DMS114 treated with DMSO at 0.1 percent for 48 hours (cell line): ENCODE measurements around the gene GALNT8.
"Not testable (repeated sequence)": the region's sequence is repeated elsewhere in the genome, so short reads cannot be mapped to it uniquely, and the experiment has no call there.

ENCODE experiments used
- DNase-seq: peaks from one replicate; lab custom pipeline; 2025; ENCODE audit not compliant: unreplicated experiment; lab: John Stamatoyannopoulos, UW

The GALNT8 gene

DNA sequence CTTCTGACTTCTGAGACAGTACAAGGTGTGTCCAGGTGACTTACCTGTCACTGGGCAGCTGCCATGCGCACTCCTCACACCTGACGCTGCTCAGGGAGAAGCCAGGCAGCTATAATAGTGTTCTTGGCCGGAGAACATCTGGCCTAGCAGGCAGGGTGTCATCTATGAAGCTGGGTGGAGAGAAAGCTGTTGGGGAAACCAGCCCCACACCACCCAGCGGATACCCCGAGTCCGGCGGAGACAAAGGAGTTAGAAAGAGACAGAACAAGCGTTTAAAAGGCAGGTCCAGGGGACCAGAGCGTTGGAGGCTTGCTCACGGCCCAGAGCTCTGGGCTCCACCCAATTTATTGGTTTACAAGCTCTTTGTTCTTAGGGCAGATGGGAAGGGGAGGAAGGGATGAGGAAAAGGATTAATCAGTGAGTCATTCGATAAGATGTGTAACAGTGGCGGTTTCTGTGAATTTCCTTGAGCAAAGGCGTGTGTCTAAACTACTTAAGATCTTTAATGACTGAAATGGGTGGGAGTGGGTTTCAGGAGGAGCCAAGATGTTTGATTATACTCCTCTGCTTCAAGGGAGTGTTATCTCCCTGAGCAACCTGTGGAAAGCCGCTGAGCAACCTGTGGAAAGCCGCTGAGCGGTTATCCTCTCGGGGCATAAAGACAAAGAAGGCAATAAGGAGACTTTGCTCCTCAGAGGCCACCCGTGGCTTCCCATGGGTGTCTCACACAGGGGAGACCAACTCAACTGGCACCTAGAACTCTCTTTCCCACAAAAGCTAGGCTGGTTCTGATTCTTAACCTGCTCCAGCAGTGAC lies at the start of gene GALNT8:
Gene GALNT8, plus strand, starts transcription at position 580 of the 816 bp plus-strand sequence. CDS start 278 bp downstream, outside the sequence.
- no peak for DNase-seq

DNA sequence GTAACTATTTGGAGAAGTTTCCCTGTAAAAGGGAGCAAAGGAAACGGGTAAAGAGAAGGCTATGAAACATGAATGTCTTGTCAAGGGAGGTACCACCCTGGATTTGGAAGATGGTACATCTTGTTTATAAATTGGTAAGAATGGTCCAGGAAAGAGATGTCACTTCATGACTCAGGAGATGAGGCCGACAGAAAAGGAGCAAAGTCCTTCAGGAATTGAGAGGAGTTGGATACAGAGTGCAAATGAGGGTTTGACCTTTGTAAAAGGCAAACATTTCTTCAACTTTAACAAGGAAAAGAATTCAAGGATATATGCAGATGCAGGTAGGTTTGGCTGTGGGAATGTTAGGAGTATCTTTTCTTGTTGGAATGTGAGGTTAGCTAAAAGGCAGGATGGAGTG lies 40.5 kb upstream of the GALNT8 start:
- DNase-seq = no peak

DNA sequence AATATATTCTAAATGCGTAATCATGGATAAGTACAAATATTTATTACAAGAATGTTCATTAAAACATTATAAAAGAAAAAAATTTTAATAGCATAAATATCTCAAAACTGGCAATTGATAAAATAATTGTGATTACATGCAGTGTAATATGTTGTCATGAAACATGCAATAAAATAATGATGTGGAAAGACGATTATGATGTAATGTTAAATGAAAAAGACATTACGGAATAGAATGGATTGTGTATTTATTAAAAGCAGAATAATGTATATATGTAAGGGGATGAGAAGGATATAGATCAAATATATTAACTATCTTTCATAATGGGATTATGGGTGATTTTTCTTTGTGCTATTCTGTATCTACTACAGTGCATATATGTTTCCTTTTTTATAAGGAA lies 38.5 kb upstream of the GALNT8 start:
- DNase-seq = no peak

DNA sequence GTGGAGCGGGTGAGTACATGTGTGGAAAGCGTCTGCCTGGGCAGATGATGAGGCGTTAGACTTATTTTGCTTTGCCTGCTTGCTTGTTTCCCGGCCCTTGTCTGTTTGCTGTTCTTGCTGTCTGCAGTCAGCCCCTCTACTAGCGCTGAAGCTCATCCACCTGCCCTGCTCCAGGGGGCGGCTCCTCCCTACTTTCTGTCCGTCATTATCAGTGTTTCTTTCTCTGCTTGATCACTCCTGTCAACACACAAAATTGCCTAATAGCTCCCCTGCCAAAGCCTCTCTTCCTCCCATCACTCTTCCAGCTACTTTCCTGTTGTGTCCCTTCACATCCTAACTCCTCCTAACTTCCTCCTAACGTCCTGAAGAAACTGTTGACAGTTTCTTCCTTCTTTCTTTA lies 34.9 kb upstream of the GALNT8 start:
- no peak for DNase-seq

DNA sequence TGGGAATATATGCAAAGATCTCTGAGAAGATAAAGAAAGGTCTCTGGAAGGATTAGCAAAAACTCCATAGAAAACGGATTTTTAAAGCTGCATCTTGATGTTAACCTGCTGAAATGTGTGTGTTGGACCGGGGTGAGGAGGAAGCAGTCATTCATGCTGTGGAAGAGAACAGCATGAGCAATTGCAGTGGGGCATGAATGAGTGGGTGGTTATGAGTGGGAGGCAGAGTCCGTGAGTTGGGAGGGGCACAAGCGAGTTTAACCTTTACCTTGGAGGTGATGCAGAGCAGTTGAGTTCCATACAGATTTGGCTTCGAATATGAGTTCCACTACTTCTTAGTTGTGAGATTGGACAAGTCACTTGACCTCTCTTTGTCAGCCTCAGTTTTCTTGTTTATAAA lies 29.4 kb upstream of the GALNT8 start:
- DNase-seq = no peak

DNA sequence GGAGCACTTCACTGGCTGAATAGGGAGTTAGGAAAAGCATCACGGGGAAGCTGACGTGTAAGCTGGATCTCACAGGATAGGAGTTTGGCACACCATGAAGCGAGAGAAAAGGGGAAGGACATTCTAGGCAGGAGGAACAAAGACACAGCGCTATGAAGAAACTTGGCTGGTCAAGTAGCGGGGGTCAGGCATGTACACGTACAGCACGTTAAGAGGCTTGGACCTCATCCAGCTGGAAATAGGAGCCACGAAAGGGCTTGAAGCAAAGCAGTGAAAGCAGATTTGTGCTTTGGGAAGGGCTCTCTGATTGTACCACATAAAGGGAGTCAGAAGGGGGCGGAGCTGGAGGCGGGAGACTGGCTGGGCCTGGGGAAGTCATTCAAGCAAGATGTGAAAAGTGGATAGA lies 19.6 kb upstream of the GALNT8 start:
- DNase-seq = no peak

GRCh38 chr12:4701395-4702190 lies 18.6 kb upstream of the GALNT8 start:
- DNase-seq = no peak

- no peak for DNase-seq
Observed at GRCh38 chr12:4703676-4704075, 16.5 kb upstream of the GALNT8 start.

DNA sequence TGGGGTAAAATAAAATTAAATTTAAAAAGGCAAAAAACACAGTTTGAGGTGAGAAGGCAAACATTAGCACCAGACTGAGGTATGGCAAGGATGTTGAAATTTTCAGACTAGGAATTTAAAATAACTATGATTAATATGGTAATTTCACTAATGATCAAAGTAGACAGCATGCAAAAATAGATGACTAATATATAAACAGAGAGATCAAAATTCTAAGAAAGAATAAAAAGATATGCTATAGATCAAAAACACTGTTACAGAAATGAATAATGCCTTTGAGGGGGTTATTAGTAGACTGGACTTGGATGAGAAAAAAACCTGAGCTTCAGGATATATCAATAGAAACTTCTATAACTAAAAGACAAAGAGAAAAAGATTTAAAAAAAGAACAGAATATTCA lies 14.4 kb upstream of the GALNT8 start:
- DNase-seq = no peak

- no peak for DNase-seq
Observed at GRCh38 chr12:4707306-4707705, 12.9 kb upstream of the GALNT8 start.

GRCh38 chr12:4710113-4710512 lies 10.1 kb upstream of the GALNT8 start:
- DNase-seq = no peak

- no peak for DNase-seq
Observed at GRCh38 chr12:4714879-4715278, 5.3 kb upstream of the GALNT8 start.

GRCh38 chr12:4717806-4718205 lies 2.4 kb upstream of the GALNT8 start:
- DNase-seq = no peak

GRCh38 chr12:4720637-4720995 lies 416 bp downstream of the GALNT8 start:
- DNase-seq = no peak

DNA sequence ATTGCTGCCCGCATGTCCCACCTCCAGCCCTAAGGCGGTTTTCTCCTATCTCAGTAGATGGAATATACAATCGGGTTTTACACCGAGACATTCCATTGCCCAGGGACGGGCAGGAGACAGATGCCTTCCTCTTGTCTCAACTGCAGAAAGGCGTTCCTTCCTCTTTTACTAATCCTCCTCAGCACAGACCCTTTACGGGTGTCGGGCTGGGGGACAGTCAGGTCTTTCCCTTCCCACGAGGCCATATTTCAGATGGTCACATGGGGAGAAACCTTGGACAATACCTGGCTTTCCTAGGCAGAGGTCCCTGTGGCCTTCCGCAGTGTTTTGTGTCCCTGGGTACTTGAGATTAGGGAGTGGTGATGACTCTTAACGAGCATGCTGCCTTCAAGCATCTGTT lies 1.4 kb downstream of the GALNT8 start:
- not testable (repeated sequence) for DNase-seq

- no peak for DNase-seq
Observed at GRCh38 chr12:4723226-4723625, 3.0 kb downstream of the GALNT8 start.

- DNase-seq = no peak
Observed at GRCh38 chr12:4725057-4725456, 4.9 kb downstream of the GALNT8 start.

- no peak for DNase-seq
Observed at GRCh38 chr12:4734625-4735340, 14.6 kb downstream of the GALNT8 start.

DNA sequence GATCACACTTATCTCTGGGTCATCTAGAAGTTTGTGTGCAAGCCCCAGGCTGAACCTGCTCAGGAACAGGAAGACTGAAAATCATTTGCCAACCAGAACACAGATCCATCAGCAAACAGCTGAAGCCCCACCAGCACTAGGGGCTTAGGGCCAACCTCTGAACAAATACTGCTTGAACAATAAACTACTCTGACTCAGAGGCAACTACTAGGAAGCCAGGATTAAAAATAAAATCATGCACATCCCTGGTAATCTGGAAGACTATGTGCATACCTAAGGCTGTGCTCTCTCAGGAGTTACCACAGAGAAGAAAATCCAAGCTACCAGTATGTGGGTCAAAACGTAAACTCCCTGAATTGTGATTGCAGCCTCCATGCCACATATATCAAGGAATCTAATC lies 15.9 kb downstream of the GALNT8 start:
- DNase-seq = no peak

- DNase-seq = no peak
Observed at GRCh38 chr12:4738541-4738940, 18.3 kb downstream of the GALNT8 start.

GRCh38 chr12:4742416-4742970 lies 22.3 kb downstream of the GALNT8 start:
- DNase-seq = no peak
